AG04450 (cell line): ENCODE measurements around the gene FURIN. TPM values are rescaled to one million over a fixed set of nuclear protein-coding genes. Genes with fewer than 3 reads are reported as not detected.
"Not testable (repeated sequence)": the region's sequence is repeated elsewhere in the genome, so short reads cannot be mapped to it uniquely, and the experiment has no call there.

ENCODE experiments used
- CTCF ChIA-PET: fragments of 300-600, 350-600 bp; formaldehyde crosslinking; extraction: SDS; loops from one replicate; lab custom pipeline; 2022; ENCODE audit warnings: antibody characterized with exemption, inconsistent platforms; lab: Charles Lee
- POLR2A ChIA-PET: fragments of 350-600 bp; formaldehyde crosslinking; extraction: SDS; loops from one replicate; lab custom pipeline; 2021; ENCODE audit warnings: antibody characterized with exemption, inconsistent platforms; lab: Yijun Ruan, JAX
- DNase-seq: peaks from one replicate; pipeline ENCODE4 v3.0.0-alpha.2; 2011; ENCODE audit warnings: low read depth, low spot score
- H3K27ac ChIP-seq: one replicate; pipeline ENCODE4 v1.5.1; 2012; ENCODE audit warnings: low read depth, low read length, control low read depth
- H3K27me3 ChIP-seq: one replicate; pipeline ENCODE4 v1.6.0; 2012; ENCODE audit warnings: low read length; ENCODE audit not compliant: control insufficient read depth, insufficient read depth
- H3K4me3 ChIP-seq: 2 replicates; pipeline ENCODE4 v1.5.1; 2011; ENCODE audit warnings: mild to moderate bottlenecking, low read depth, low read length, control low read depth
- H3K9me3 ChIP-seq: 2 replicates; pipeline ENCODE4 v1.5.1; 2012; ENCODE audit warnings: low read length; ENCODE audit not compliant: control insufficient read depth, insufficient read depth
- polyA plus RNA-seq: library from polyadenylated mRNA; depleted of rRNA; stranded (reverse); fragments of >200 nt; gene quantifications from 2 replicates; pipeline ENCODE4 v1.2.3, GENCODE V29; 2011
- TF ChIP-seq, protein P1 (sequence below): IDR thresholded peaks from 2 replicates; pipeline ENCODE4 v1.5.1; 2011; ENCODE audit warnings: low read depth, low read length, control low read depth, inconsistent platforms

Gene FURIN
- polyA plus RNA-seq, 1 experiment: 14.0 TPM

DNA sequence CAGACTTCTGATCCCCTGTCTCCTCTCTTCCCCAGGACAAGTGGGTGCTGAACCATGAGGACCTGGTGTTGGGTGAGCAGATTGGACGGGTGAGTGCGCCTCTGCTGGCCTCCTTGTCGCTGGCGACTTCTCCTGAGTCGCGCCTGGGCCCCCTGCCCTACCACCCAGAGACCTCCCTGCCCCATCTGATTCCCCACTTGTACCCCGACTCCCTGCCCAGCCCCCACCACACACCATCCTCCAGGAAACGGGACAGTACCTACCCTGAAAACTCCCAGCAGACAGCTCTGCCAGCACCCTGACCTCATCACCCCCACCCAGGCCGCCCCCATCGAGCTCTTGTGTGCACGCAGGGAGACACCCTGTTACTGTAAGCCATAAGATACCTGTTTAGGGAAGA is 23.6 kb downstream of the FURIN start:
- POLR2A ChIA-PET: no interaction called here
- CTCF ChIA-PET: interaction anchor here (0.9 to 1.2 kb wide), 2 partner anchors 242 to 244 kb away, joined by 3 to 4 read pairs; no protein-coding TSS in a partner anchor
- no peaks in the 10 kb centered on the region for H3K27me3 ChIP-seq

GRCh38 chr15:90892498-90893174 is 24.2 kb downstream of the FURIN start:
- no peak overlapping the region for H3K27ac ChIP-seq
- no peaks in the 10 kb centered on the region; the same call in 1 of the 2 replicates for H3K9me3 ChIP-seq
- no peak for DNase-seq
- ChIA-PET CTCF (interaction anchor here (0.9 to 1.2 kb wide), 2 partner anchors 243 to 245 kb away, joined by 3 to 4 read pairs; no protein-coding TSS in a partner anchor), POLR2A (no interaction called here)
- no peak overlapping the region for H3K4me3 ChIP-seq
- TF ChIP-seq, protein P1, sequence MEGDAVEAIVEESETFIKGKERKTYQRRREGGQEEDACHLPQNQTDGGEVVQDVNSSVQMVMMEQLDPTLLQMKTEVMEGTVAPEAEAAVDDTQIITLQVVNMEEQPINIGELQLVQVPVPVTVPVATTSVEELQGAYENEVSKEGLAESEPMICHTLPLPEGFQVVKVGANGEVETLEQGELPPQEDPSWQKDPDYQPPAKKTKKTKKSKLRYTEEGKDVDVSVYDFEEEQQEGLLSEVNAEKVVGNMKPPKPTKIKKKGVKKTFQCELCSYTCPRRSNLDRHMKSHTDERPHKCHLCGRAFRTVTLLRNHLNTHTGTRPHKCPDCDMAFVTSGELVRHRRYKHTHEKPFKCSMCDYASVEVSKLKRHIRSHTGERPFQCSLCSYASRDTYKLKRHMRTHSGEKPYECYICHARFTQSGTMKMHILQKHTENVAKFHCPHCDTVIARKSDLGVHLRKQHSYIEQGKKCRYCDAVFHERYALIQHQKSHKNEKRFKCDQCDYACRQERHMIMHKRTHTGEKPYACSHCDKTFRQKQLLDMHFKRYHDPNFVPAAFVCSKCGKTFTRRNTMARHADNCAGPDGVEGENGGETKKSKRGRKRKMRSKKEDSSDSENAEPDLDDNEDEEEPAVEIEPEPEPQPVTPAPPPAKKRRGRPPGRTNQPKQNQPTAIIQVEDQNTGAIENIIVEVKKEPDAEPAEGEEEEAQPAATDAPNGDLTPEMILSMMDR: no peak
- no peaks in the 10 kb centered on the region for H3K27me3 ChIP-seq

More for the DNA sequence above, 23.6 kb downstream of the FURIN start:
- DNase-seq: no peak
- no peak overlapping the region for H3K4me3 ChIP-seq
- H3K9me3 ChIP-seq: no peaks in the 10 kb centered on the region; the same call in 1 of the 2 replicates
- TF ChIP-seq, protein P1: no peak
- no peak overlapping the region for H3K27ac ChIP-seq

GRCh38 chr15:90893175-90894090 is 25.0 kb downstream of the FURIN start:
- Histone ChIP-seq H3K27ac (no peak overlapping the region), H3K9me3 (no peaks in the 10 kb centered on the region; the same call in 1 of the 2 replicates), H3K4me3 (no peak overlapping the region), H3K27me3 (no peaks in the 10 kb centered on the region)
- ChIA-PET POLR2A (no interaction called here), CTCF (interaction anchor here (0.6 kb wide), 2 partner anchors 64 to 237 kb away, joined by 3 to 6 read pairs; no protein-coding TSS in a partner anchor)
- DNase-seq: no peak
- TF ChIP-seq, protein P1: 0 out of 2 replicates have a peak, but pooled peaks have one; percentile 2

GRCh38 chr15:90895571-90896117 is 27.3 kb downstream of the FURIN start:
- ChIA-PET CTCF (interaction anchor here (0.7 to 4.8 kb wide), 5 partner anchors 10 to 248 kb away, joined by 3 to 23 read pairs (median 6); partner anchors contain the start of genes FES and UNC45A), POLR2A (interaction anchor here (0.5 kb wide), 1 partner anchor 48 kb away, joined by 3 read pairs; no protein-coding TSS in a partner anchor)
- Histone ChIP-seq H3K4me3 (no peak overlapping the region), H3K27ac (no peak overlapping the region), H3K27me3 (no peaks in the 10 kb centered on the region), H3K9me3 (no peaks in the 10 kb centered on the region; the same call in 1 of the 2 replicates)
- TF ChIP-seq, protein P1: 0 out of 2 replicates have a peak, but pooled peaks have one; percentile 16
- DNase-seq: no peak

- CTCF ChIA-PET: interaction anchor here (0.7 to 4.8 kb wide), 2 partner anchors 12 to 32 kb away, joined by 3 to 23 read pairs; partner anchors contain the start of gene FES
- DNase-seq, POLR2A ChIA-PET, H3K27ac ChIP-seq, H3K27me3 ChIP-seq, H3K9me3 ChIP-seq, H3K4me3 ChIP-seq: not testable (repeated sequence)
These were observed 28.8 kb downstream of the FURIN start for GRCh38 chr15:90897131-90897655.
